ENCODE measurements around the gene MRPS9. TPM values are rescaled to one million over a fixed set of nuclear protein-coding genes. Genes with fewer than 3 reads are reported as not detected.
A peak's percentile ranks its signal among the peaks of the same experiment; 100 is the strongest.

The MRPS9 gene
- total RNA-seq, 2 donors from 2014 or later: 12.2 to 13.2 TPM

GRCh38 chr2:105034170-105034569 lies 3.7 kb upstream of the MRPS9 start:
- ATAC-seq (no peak), DNase-seq (no peak)
- Histone ChIP-seq H3K36me3 (replicated peaks in 1 of 2; ENCODE audit: insufficient read depth in 1 of 2, low read depth in 2 of 2) (no peaks in the 10 kb centered on the region), H3K4me3 (no peak overlapping the region), H3K27ac (no peak overlapping the region), H3K9me3 (no peaks in the 10 kb centered on the region), H3K27me3 (no peaks in the 10 kb centered on the region), H3K4me1 (peaks cover 6% of the 10 kb centered on the region)
- TF ChIP-seq, protein P1, sequence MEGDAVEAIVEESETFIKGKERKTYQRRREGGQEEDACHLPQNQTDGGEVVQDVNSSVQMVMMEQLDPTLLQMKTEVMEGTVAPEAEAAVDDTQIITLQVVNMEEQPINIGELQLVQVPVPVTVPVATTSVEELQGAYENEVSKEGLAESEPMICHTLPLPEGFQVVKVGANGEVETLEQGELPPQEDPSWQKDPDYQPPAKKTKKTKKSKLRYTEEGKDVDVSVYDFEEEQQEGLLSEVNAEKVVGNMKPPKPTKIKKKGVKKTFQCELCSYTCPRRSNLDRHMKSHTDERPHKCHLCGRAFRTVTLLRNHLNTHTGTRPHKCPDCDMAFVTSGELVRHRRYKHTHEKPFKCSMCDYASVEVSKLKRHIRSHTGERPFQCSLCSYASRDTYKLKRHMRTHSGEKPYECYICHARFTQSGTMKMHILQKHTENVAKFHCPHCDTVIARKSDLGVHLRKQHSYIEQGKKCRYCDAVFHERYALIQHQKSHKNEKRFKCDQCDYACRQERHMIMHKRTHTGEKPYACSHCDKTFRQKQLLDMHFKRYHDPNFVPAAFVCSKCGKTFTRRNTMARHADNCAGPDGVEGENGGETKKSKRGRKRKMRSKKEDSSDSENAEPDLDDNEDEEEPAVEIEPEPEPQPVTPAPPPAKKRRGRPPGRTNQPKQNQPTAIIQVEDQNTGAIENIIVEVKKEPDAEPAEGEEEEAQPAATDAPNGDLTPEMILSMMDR (IDR thresholded peaks at IDR 0.05): no peak
- TF ChIP-seq POLR2A (IDR thresholded peaks at IDR 0.05): no peak
- WGBS, 2 donors: 96 to 100% methylated on average over 1 of the region's 1 CpG
- intact Hi-C loops (cut with DNase I): no loop called here

GRCh38 chr2:105038383-105039061 lies 653 bp downstream of the MRPS9 start:
- DNase-seq (peak in 1 of 4 donors; percentile 14), ATAC-seq (no peak)
- intact Hi-C loops (cut with DNase I): no loop called here
- WGBS, 2 donors: 2 to 4% methylated on average over 15 to 17 of the region's 17 CpGs
- H3K27ac ChIP-seq: peak overlapping the region; percentile 12 to 88 (median 82)
- no peaks in the 10 kb centered on the region for H3K9me3 ChIP-seq
- H3K4me3 ChIP-seq: peak overlapping the region; percentile 77 to 97
- no peaks in the 10 kb centered on the region for H3K27me3 ChIP-seq
- H3K36me3 ChIP-seq (replicated peaks in 1 of 2; ENCODE audit: insufficient read depth in 1 of 2, low read depth in 2 of 2): no peaks in the 10 kb centered on the region
- TF ChIP-seq POLR2A (IDR thresholded peaks at IDR 0.05): no peak
- TF ChIP-seq, protein P1 (IDR thresholded peaks at IDR 0.05): no peak
- peaks cover 24% of the 10 kb centered on the region for H3K4me1 ChIP-seq

GRCh38 chr2:105039559-105039958 lies 1.7 kb downstream of the MRPS9 start:
- no peak overlapping the region for H3K4me3 ChIP-seq
- H3K4me1 ChIP-seq: peaks cover 24% of the 10 kb centered on the region
- ATAC-seq: no peak
- no peaks in the 10 kb centered on the region for H3K9me3 ChIP-seq
- intact Hi-C loops (cut with DNase I): no loop called here
- no peaks in the 10 kb centered on the region for H3K36me3 ChIP-seq (replicated peaks in 1 of 2; ENCODE audit: insufficient read depth in 1 of 2, low read depth in 2 of 2)
- no peak overlapping the region for H3K27ac ChIP-seq
- DNase-seq: no peak
- no peaks in the 10 kb centered on the region for H3K27me3 ChIP-seq
- no peak for TF ChIP-seq POLR2A (IDR thresholded peaks at IDR 0.05)
- TF ChIP-seq, protein P1 (IDR thresholded peaks at IDR 0.05): no peak

DNA sequence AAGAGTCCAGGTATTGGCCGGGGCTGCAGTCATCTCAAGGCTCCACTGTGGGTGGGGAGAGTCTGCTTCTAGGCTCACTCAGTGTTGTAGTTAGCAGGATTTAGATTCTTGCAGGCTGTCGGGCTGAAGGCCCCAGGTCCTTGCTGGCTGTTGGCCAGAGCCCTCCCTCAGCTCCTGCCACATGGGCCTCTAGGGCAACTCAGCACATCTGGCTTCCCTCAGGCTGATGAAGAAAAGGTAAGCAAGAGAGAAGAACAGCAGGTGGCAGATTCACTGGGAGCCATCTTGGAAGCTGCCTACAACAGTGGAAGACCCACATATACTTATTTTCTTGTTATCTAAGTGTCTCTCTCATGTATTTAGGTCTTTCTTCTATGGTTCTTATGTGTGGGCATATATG lies 4.3 kb downstream of the MRPS9 start:
- H3K4me3 ChIP-seq: no peak overlapping the region
- H3K27me3 ChIP-seq: no peaks in the 10 kb centered on the region
- ATAC-seq (no peak), DNase-seq (peak in 3 of 4 donors; percentile 5 to 36 (median 19))
- H3K27ac ChIP-seq: no peak overlapping the region
- intact Hi-C loops (cut with DNase I): no loop called here
- peaks cover 24% of the 10 kb centered on the region for H3K4me1 ChIP-seq
- 55 to 70% methylated on average over 2 of the region's 2 CpGs for WGBS, 2 donors
- H3K36me3 ChIP-seq (replicated peaks in 1 of 2; ENCODE audit: insufficient read depth in 1 of 2, low read depth in 2 of 2): no peaks in the 10 kb centered on the region
- TF ChIP-seq, protein P1 (IDR thresholded peaks at IDR 0.05): no peak
- TF ChIP-seq POLR2A (IDR thresholded peaks at IDR 0.05): no peak
- H3K9me3 ChIP-seq: no peaks in the 10 kb centered on the region

DNA sequence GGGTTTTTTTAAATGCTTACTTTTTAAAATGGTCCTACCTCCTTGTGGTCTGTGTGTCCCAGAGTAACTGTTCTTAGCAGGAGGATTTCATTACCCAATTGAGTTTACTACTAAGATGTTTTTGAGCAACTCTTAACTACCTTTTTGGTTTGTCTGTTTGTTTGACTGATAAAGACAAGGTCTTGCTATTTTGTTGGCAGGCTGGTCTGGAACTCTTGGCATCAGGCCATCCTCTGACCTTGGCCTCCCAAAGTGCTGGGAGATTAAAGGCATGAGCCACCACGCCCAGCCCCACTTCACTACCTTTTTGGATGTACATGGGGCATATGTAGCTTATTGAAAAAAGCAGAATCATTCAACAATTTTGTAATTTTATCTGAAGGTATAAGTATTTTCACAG lies 14.9 kb downstream of the MRPS9 start:
- intact Hi-C loops (cut with DNase I): no loop called here
- Histone ChIP-seq H3K4me3 (no peak overlapping the region), H3K4me1 (peaks cover 10% of the 10 kb centered on the region), H3K36me3 (replicated peaks in 1 of 2; ENCODE audit: insufficient read depth in 1 of 2, low read depth in 2 of 2) (no peaks in the 10 kb centered on the region), H3K27me3 (no peaks in the 10 kb centered on the region), H3K9me3 (no peaks in the 10 kb centered on the region), H3K27ac (no peak overlapping the region)
- 11 to 26% methylated on average over 1 of the region's 1 CpG for WGBS, 2 donors
- peak; percentile 57 to 76 (median 70) for DNase-seq
- TF ChIP-seq, protein P1 (IDR thresholded peaks at IDR 0.05): no peak
- no peak for TF ChIP-seq POLR2A (IDR thresholded peaks at IDR 0.05)
- ATAC-seq: peak; percentile 58
